IMR-90 (cell line): ENCODE results near the gene ABAT. TPM values are rescaled to one million over a fixed set of nuclear protein-coding genes. Genes with fewer than 3 reads are reported as not detected.

Experiments
- ATAC-seq: fragments of 200-7000 bp; cut with Tn5 transposase; 2 replicates; pipeline ENCODE4 v1.9.1; 2020; ENCODE audit warnings: low read depth, mild to moderate bottlenecking, moderate library complexity
- BruUV-seq: library from RNA; stranded (reverse); fragments of 400-500 nt; replicated peaks from 2 replicates; lab custom pipeline; 2021; lab: Mats Ljungman, UMichigan
- CTCF ChIA-PET: fragments of 300-600 bp; formaldehyde crosslinking; extraction: SDS; loops from one replicate; lab custom pipeline; 2021; ENCODE audit warnings: antibody characterized with exemption; lab: Yijun Ruan, JAX
- POLR2A ChIA-PET: fragments of 300-600 bp; sonication (Branson Sonifier 250); formaldehyde crosslinking; loops from one replicate; lab custom pipeline; 2022; ENCODE audit warnings: antibody characterized with exemption; ENCODE audit not compliant: unreplicated experiment; lab: Charles Lee
- DNase-seq: peaks from one replicate; pipeline ENCODE4 v3.0.0; 2013
- H2AFZ ChIP-seq: replicated peaks from 2 replicates; pipeline ENCODE3; 2013; ENCODE audit warnings: low read length, mild to moderate bottlenecking; ENCODE audit not compliant: poor library complexity
- H2AK5ac ChIP-seq: 2 replicates; pipeline ENCODE4 v1.6.1; 2013; ENCODE audit warnings: low read depth, low read length, inconsistent platforms
- H2AK9ac ChIP-seq: replicated peaks from 2 replicates; pipeline ENCODE3; 2013; ENCODE audit warnings: mild to moderate bottlenecking, low read depth, low read length, moderate library complexity; ENCODE audit not compliant: poor library complexity
- H2BK120ac ChIP-seq: 2 replicates; pipeline ENCODE4 v1.6.1; 2013; ENCODE audit warnings: low read depth, low read length, inconsistent platforms
- H2BK15ac ChIP-seq: 3 replicates; pipeline ENCODE4 v1.6.1; 2013; ENCODE audit warnings: low read depth, low read length, inconsistent platforms
- H2BK20ac ChIP-seq: 2 replicates; pipeline ENCODE4 v1.6.1; 2013; ENCODE audit warnings: low read depth, mild to moderate bottlenecking, inconsistent platforms, low read length, moderate library complexity
- H2BK5ac ChIP-seq: 2 replicates; pipeline ENCODE4 v1.6.1; 2013; ENCODE audit warnings: mild to moderate bottlenecking, low read depth, low read length, inconsistent platforms; ENCODE audit not compliant: poor library complexity, severe bottlenecking
- H3K14ac ChIP-seq: replicated peaks from 2 replicates; pipeline ENCODE4 v1.6.1; 2013; ENCODE audit warnings: low read depth, low read length, inconsistent platforms
- H3K18ac ChIP-seq: 2 replicates; pipeline ENCODE4 v1.6.1; 2013; ENCODE audit warnings: low read depth, low read length, control low read depth
- H3K23ac ChIP-seq: 2 replicates; pipeline ENCODE4 v1.6.1; 2013; ENCODE audit warnings: low read depth, low read length, inconsistent platforms
- H3K27ac ChIP-seq: 2 replicates; pipeline ENCODE4 v1.5.1; 2013; ENCODE audit warnings: mild to moderate bottlenecking, control low read depth, low read length; ENCODE audit not compliant: insufficient read depth
- H3K27me3 ChIP-seq: 2 replicates; pipeline ENCODE4 v1.6.1; 2013; ENCODE audit warnings: low read length; ENCODE audit not compliant: control insufficient read depth, insufficient read depth
- H3K36me3 ChIP-seq: 2 replicates; pipeline ENCODE4 v1.6.1; 2013; ENCODE audit warnings: low read length, mixed read lengths; ENCODE audit not compliant: control insufficient read depth, insufficient read depth
- H3K4ac ChIP-seq: 2 replicates; pipeline ENCODE4 v1.6.1; 2013; ENCODE audit warnings: low read depth, low read length, inconsistent platforms
- H3K4me1 ChIP-seq: 2 replicates; pipeline ENCODE4 v1.6.1; 2013; ENCODE audit warnings: low read length, mixed read lengths; ENCODE audit not compliant: control insufficient read depth, insufficient read depth
- H3K4me2 ChIP-seq: 2 replicates; pipeline ENCODE4 v1.6.1; 2013; ENCODE audit warnings: low read depth, mild to moderate bottlenecking, control low read depth, low read length, moderate library complexity
- H3K4me3 ChIP-seq: 2 replicates; pipeline ENCODE4 v1.5.1; 2013; ENCODE audit warnings: low read depth, mild to moderate bottlenecking, control low read depth, low read length, moderate library complexity; ENCODE audit not compliant: insufficient read depth
- H3K56ac ChIP-seq: 2 replicates; pipeline ENCODE4 v1.6.1; 2013; ENCODE audit warnings: low read length, inconsistent platforms; ENCODE audit not compliant: insufficient read depth; ENCODE audit errors: extremely low read depth
- H3K79me1 ChIP-seq, 2 experiments: 2 replicates each; pipeline ENCODE4 v1.6.1; 2013; ENCODE audit warnings: low read length in 2 of 2, inconsistent platforms in 1 of 2, low read depth in 1 of 2
- H3K9ac ChIP-seq: 2 replicates; pipeline ENCODE4 v1.6.1; 2013; ENCODE audit warnings: low read depth, low read length, control low read depth
- H3K9me1 ChIP-seq: 2 replicates; pipeline ENCODE4 v1.6.1; 2013; ENCODE audit warnings: low read length, inconsistent platforms; ENCODE audit not compliant: insufficient read depth
- H3K9me3 ChIP-seq: 2 replicates; pipeline ENCODE4 v1.6.1; 2013; ENCODE audit warnings: low read length; ENCODE audit not compliant: control insufficient read depth, insufficient read depth
- H4K20me1 ChIP-seq: 2 replicates; pipeline ENCODE4 v1.6.1; 2013; ENCODE audit warnings: low read length, inconsistent platforms; ENCODE audit not compliant: insufficient read depth
- H4K5ac ChIP-seq: 2 replicates; pipeline ENCODE4 v1.6.1; 2013; ENCODE audit warnings: mild to moderate bottlenecking, low read depth, low read length, control low read depth
- H4K8ac ChIP-seq, 2 experiments: 2 replicates each; pipeline ENCODE4 v1.6.1; 2013; ENCODE audit warnings: low read depth in 2 of 2, low read length in 2 of 2, control low read depth in 1 of 2, inconsistent platforms in 1 of 2
- H4K91ac ChIP-seq: 2 replicates; pipeline ENCODE4 v1.6.1; 2013; ENCODE audit warnings: low read depth, low read length, inconsistent platforms; ENCODE audit not compliant: insufficient read depth
- BHLHE40 ChIP-seq: fragments of 150-350 bp; IDR thresholded peaks from 2 replicates; pipeline ENCODE4 v1.6.1; 2016; ENCODE audit warnings: mild to moderate bottlenecking, low read depth, low read length
- CEBPB ChIP-seq: IDR thresholded peaks from 2 replicates; pipeline ENCODE4 v1.6.1; 2012; ENCODE audit warnings: low read depth, low read length, improper control_type of control experiment
- CHD1 ChIP-seq: IDR thresholded peaks from 2 replicates; pipeline ENCODE4 v1.6.1; 2012; ENCODE audit warnings: low read depth, low read length, improper control_type of control experiment
- CTCF ChIP-seq: conservative IDR thresholded peaks from 2 replicates; pipeline ENCODE4 v1.5.1; 2012; ENCODE audit warnings: mild to moderate bottlenecking, low read depth, low read length, improper control_type of control experiment
- ELK1 ChIP-seq: fragments of 150-350 bp; IDR thresholded peaks from 2 replicates; pipeline ENCODE4 v1.6.1; 2016; ENCODE audit warnings: low read depth, mild to moderate bottlenecking, low read length, moderate library complexity, borderline replicate concordance
- FOS ChIP-seq: fragments of 150-350 bp; IDR thresholded peaks from 2 replicates; pipeline ENCODE4 v1.6.1; 2016; ENCODE audit warnings: low read depth, low read length
- MAFK ChIP-seq: IDR thresholded peaks from 2 replicates; pipeline ENCODE4 v1.6.1; 2012; ENCODE audit warnings: low read depth, low read length, improper control_type of control experiment
- MAZ ChIP-seq: IDR thresholded peaks from 2 replicates; pipeline ENCODE4 v1.6.1; 2012; ENCODE audit warnings: low read depth, mild to moderate bottlenecking, low read length, improper control_type of control experiment, moderate library complexity, borderline replicate concordance
- MXI1 ChIP-seq: IDR thresholded peaks from 2 replicates; pipeline ENCODE4 v1.6.1; 2012; ENCODE audit warnings: low read depth, mild to moderate bottlenecking, low read length, moderate library complexity, borderline replicate concordance
- NFE2L2 ChIP-seq: fragments of 150-350 bp; IDR thresholded peaks from 2 replicates; pipeline ENCODE4 v1.6.1; 2016; ENCODE audit warnings: low read depth, mild to moderate bottlenecking, low read length
- POLR2A ChIP-seq: IDR thresholded peaks from 2 replicates; pipeline ENCODE4 v1.6.1; 2012; ENCODE audit warnings: mild to moderate bottlenecking, low read depth, low read length
- RAD21 ChIP-seq: IDR thresholded peaks from 2 replicates; pipeline ENCODE4 v1.6.1; 2012; ENCODE audit warnings: low read length, improper control_type of control experiment
- RCOR1 ChIP-seq: IDR thresholded peaks from 2 replicates; pipeline ENCODE4 v1.6.1; 2012; ENCODE audit warnings: mild to moderate bottlenecking, low read length, improper control_type of control experiment; ENCODE audit not compliant: insufficient replicate concordance
- RFX5 ChIP-seq: IDR thresholded peaks from 2 replicates; pipeline ENCODE4 v1.8.0; 2012; ENCODE audit warnings: low read depth, mild to moderate bottlenecking, low read length, moderate library complexity
- SMC3 ChIP-seq: fragments of 150-350 bp; IDR thresholded peaks from 2 replicates; pipeline ENCODE4 v1.6.1; 2016; ENCODE audit warnings: low read depth, mild to moderate bottlenecking, antibody characterized with exemption, low read length, moderate library complexity
- USF2 ChIP-seq: fragments of 150-350 bp; IDR thresholded peaks from 2 replicates; pipeline ENCODE4 v1.6.1; 2017; ENCODE audit warnings: mild to moderate bottlenecking, antibody characterized with exemption, low read length, low read depth
- WGBS, 2 experiments: methylation state at CpG; one replicate each; pipeline versions ENCODE4 v1.1.5 to v1.1.7; 2013; ENCODE audit warnings: missing lambda C conversion rate in 2 of 2; ENCODE audit not compliant: insufficient read length in 1 of 2; ENCODE audit errors: extremely low coverage in 2 of 2; 5-methylcytosine and 5-hydroxymethylcytosine counted together
- dilution Hi-C: fragments of 300-500 bp; cut with HindIII; formaldehyde crosslinking; loops from one replicate; pipeline ENCODE4 v1.14.3; 2018; ENCODE audit warnings: low sequenced_read_pairs; ENCODE audit not compliant: unreplicated experiment
- in situ Hi-C: fragments of 300-500 bp; cut with MboI; formaldehyde crosslinking; loops from 3 replicates; pipeline ENCODE4 v1.14.3; 2019; ENCODE audit warnings: low sequenced_read_pairs, inconsistent platforms, mixed read lengths
- intact Hi-C: fragments of 100-400 bp; cut with micrococcal nuclease; formaldehyde crosslinking; loops from 2 replicates; pipeline ENCODE4 v1.10.0; 2022
- polyA plus RNA-seq, 3 experiments: library from polyadenylated mRNA; depleted of rRNA; stranded (reverse); fragments of >200 nt; gene quantifications; 2 replicates each; pipeline ENCODE4 v1.2.3, GENCODE V29; 2012; ENCODE audit warnings: low replicate concordance in 1 of 3
- total RNA-seq: library from RNA; depleted of rRNA; stranded (reverse); fragments of >200 nt; gene quantifications from 2 replicates; pipeline ENCODE4 v1.2.3, GENCODE V29; 2012

Gene ABAT
- total and polyA plus RNA-seq, 2 of the 4 experiments (the other 2 are of a cell fraction) = 4.5 to 6.9 TPM

- Histone ChIP-seq H3K18ac (no peak overlapping the region), H2AK9ac (no peak overlapping the region), H3K9ac (no peak overlapping the region), H3K4me1 (no peaks in the 10 kb centered on the region), H3K9me3 (no peaks in the 10 kb centered on the region), H2BK5ac (no peak overlapping the region), H4K8ac (no peak overlapping the region), H3K14ac (no peak overlapping the region), H4K5ac (no peak overlapping the region), H3K36me3 (peaks cover 68% of the 10 kb centered on the region), H3K27me3 (no peaks in the 10 kb centered on the region), H2BK120ac (no peak overlapping the region), H3K23ac (no peak overlapping the region), H3K27ac (no peak overlapping the region), H2BK15ac (no peak overlapping the region), H2AFZ (no peak overlapping the region), H2BK20ac (no peak overlapping the region), H4K91ac (no peak overlapping the region), H2AK5ac (no peak overlapping the region), H3K4me3 (no peak overlapping the region), H4K20me1 (peaks cover 7% of the 10 kb centered on the region; the same call in 1 of the 2 replicates), H3K56ac (no peak overlapping the region), H3K79me1 (peaks cover 0 to 10% of the 10 kb centered on the region in 2 experiments; a peak in 3 of 4 replicates), H3K4me2 (no peak overlapping the region), H3K9me1 (no peaks in the 10 kb centered on the region), H3K4ac (no peak overlapping the region)
- WGBS, 2 experiments = 85% methylated on average over 5 of the region's 15 CpGs; no CpG with 5 or more reads in 1 of the 2 experiments
- POLR2A ChIA-PET = no interaction called here
- ATAC-seq (no peak), DNase-seq (no peak)
- intact Hi-C loops (no loop called here), in situ Hi-C loops (no loop called here), dilution Hi-C loops (no loop called here)
- TF ChIP-seq RFX5 (no peak), ELK1 (no peak), CHD1 (no peak), MAFK (no peak), CTCF (no peak), USF2 (no peak), BHLHE40 (no peak), MAZ (no peak), NFE2L2 (no peak), SMC3 (no peak), POLR2A (no peak), CEBPB (no peak), MXI1 (no peak), FOS (no peak), RCOR1 (no peak), RAD21 (no peak)
- BruUV-seq = no TSS peak
- CTCF ChIA-PET = no interaction called here
Measured at GRCh38 chr16:8631818-8632465, 42.5 kb upstream of the ABAT start.
